HepG2 (cell line): Measurements from ENCODE around the gene NES. TPM values are rescaled to one million over a fixed set of nuclear protein-coding genes. Genes with fewer than 3 reads are reported as not detected.
A peak's percentile ranks its signal among the peaks of the same experiment; 100 is the strongest.

Source experiments
- ARNT ChIP-seq: fragments of 450-650 bp; IDR thresholded peaks from 2 replicates; pipeline ENCODE4 v1.6.1; 2017
- FIP1L1 ChIP-seq: fragments of 200-400 bp; formaldehyde crosslinking; IDR thresholded peaks from 2 replicates; pipeline ENCODE4 v1.6.1; 2018; ENCODE audit warnings: low read depth, mild to moderate bottlenecking, low read length, moderate library complexity, borderline replicate concordance; ENCODE audit not compliant: insufficient read depth
- GABPA ChIP-seq, 2 experiments: IDR thresholded peaks; 2 replicates each; pipeline ENCODE4 v1.6.1; 2011 to 2016; ENCODE audit warnings: low read depth in 2 of 2, low read length in 1 of 2, missing biosample characterization in 1 of 2, missing genetic modification characterization in 1 of 2
- MED8 ChIP-seq: sonication (generic); formaldehyde crosslinking; IDR thresholded peaks from 2 replicates; pipeline ENCODE4 v1.8.1; 2023; ENCODE audit warnings: mild to moderate bottlenecking, missing genetic modification reagents; ENCODE audit not compliant: insufficient replicate concordance
- MYC ChIP-seq: sonication (generic); formaldehyde crosslinking; IDR thresholded peaks from 2 replicates; pipeline ENCODE4 v1.9.0; 2021; ENCODE audit warnings: missing genetic modification reagents, borderline replicate concordance
- NR2F1 ChIP-seq, 2 experiments: fragments of 450-650 bp in 1 of 2; formaldehyde crosslinking in 1 of 2; IDR thresholded peaks; 2 replicates each; pipeline versions ENCODE4 v1.5.0 to v1.6.1; 2016 to 2020; ENCODE audit warnings: mild to moderate bottlenecking in 1 of 2, missing compliant biosample characterization in 1 of 2, missing genetic modification reagents in 1 of 2, moderate library complexity in 1 of 2
- PAX8 ChIP-seq: sonication (generic); formaldehyde crosslinking; IDR thresholded peaks from 2 replicates; pipeline ENCODE4 v1.8.0; 2022; ENCODE audit warnings: mild to moderate bottlenecking, missing genetic modification reagents, borderline replicate concordance
- PCBP1 ChIP-seq: fragments of 200-400 bp; formaldehyde crosslinking; IDR thresholded peaks from 2 replicates; pipeline ENCODE4 v1.6.1; 2017; ENCODE audit warnings: mild to moderate bottlenecking, low read depth, low read length, borderline replicate concordance
- RFXANK ChIP-seq: IDR thresholded peaks from 2 replicates; pipeline ENCODE4 v1.6.1; 2016
- SPEN ChIP-seq: sonication (generic); formaldehyde crosslinking; IDR thresholded peaks from 2 replicates; pipeline ENCODE4 v1.5.1; 2020; ENCODE audit warnings: low read depth, mild to moderate bottlenecking, missing genetic modification reagents
- SSRP1 ChIP-seq: IDR thresholded peaks from 2 replicates; pipeline ENCODE4 v1.6.1; 2016; ENCODE audit warnings: control low read depth
- TBP ChIP-seq: sonication (generic); formaldehyde crosslinking; IDR thresholded peaks from 2 replicates; pipeline ENCODE4 v1.5.0; 2020; ENCODE audit warnings: missing genetic modification reagents
- TBX3 ChIP-seq: fragments of 450-650 bp; IDR thresholded peaks from 2 replicates; pipeline ENCODE4 v1.6.1; 2017; ENCODE audit warnings: antibody characterized with exemption, mild to moderate bottlenecking, inconsistent platforms, borderline replicate concordance
- ZNF431 ChIP-seq: sonication (generic); formaldehyde crosslinking; IDR thresholded peaks from 2 replicates; pipeline ENCODE4 v1.9.0; 2022; ENCODE audit warnings: missing genetic modification reagents, low read depth, mild to moderate bottlenecking, borderline replicate concordance
- ZNF510 ChIP-seq: sonication (generic); formaldehyde crosslinking; IDR thresholded peaks from 2 replicates; pipeline ENCODE4 v1.4.0; 2020; ENCODE audit warnings: low read depth, mild to moderate bottlenecking, missing genetic modification reagents
- ZNF782 ChIP-seq: sonication (generic); formaldehyde crosslinking; IDR thresholded peaks from 2 replicates; pipeline ENCODE4 v1.4.0; 2020; ENCODE audit warnings: missing genetic modification reagents, mild to moderate bottlenecking, borderline replicate concordance
- polyA plus RNA-seq, 8 experiments: library from polyadenylated mRNA; depleted of rRNA in 3 of 8; stranded (reverse) in 7 of 8; unstranded in 1 of 8; fragments of >200 nt; fragmentation: Illumina TruSeq in 4 of 8; extraction: Trizol in 4 of 8; gene quantifications; 2 replicates each; pipeline versions ENCODE4 v1.2.1 to v1.2.3, GENCODE V29; 2011 to 2016; ENCODE audit warnings: low read depth in 4 of 8, missing spikeins in 1 of 8, mixed read lengths in 1 of 8; ENCODE audit not compliant: insufficient read depth in 1 of 8
- total RNA-seq, 5 experiments: library from RNA; depleted of rRNA; stranded (reverse); fragments of >200 nt; fragmentation: Illumina TruSeq; extraction: Trizol; gene quantifications; 2 replicates each; pipeline ENCODE4 v1.2.3, GENCODE V29; 2016; ENCODE audit warnings: low read depth in 1 of 5
- TF ChIP-seq, protein P1 (sequence below), 2 experiments: sonication (generic) in 1 of 2; formaldehyde crosslinking in 1 of 2; IDR thresholded peaks; 2 replicates each; pipeline versions ENCODE4 v1.6.1 to v1.9.0; 2014 to 2022; ENCODE audit warnings: antibody characterized with exemption in 1 of 2, borderline replicate concordance in 1 of 2, inconsistent platforms in 1 of 2, low read depth in 1 of 2, missing genetic modification reagents in 1 of 2
- TF ChIP-seq, protein P2 (sequence below): sonication (generic); formaldehyde crosslinking; IDR thresholded peaks from 2 replicates; pipeline ENCODE4 v1.4.0; 2020; ENCODE audit warnings: missing genetic modification reagents
- TF ChIP-seq, protein P3 (sequence below): sonication (generic); formaldehyde crosslinking; IDR thresholded peaks from 2 replicates; pipeline ENCODE4 v1.4.0; 2020; ENCODE audit warnings: missing genetic modification reagents

The NES gene
- total and polyA plus RNA-seq, 2 of the 13 experiments (the other 11 are each of a cell fraction or from before 2014, with no cell fraction given) = 1.7 to 16.6 TPM

DNA sequence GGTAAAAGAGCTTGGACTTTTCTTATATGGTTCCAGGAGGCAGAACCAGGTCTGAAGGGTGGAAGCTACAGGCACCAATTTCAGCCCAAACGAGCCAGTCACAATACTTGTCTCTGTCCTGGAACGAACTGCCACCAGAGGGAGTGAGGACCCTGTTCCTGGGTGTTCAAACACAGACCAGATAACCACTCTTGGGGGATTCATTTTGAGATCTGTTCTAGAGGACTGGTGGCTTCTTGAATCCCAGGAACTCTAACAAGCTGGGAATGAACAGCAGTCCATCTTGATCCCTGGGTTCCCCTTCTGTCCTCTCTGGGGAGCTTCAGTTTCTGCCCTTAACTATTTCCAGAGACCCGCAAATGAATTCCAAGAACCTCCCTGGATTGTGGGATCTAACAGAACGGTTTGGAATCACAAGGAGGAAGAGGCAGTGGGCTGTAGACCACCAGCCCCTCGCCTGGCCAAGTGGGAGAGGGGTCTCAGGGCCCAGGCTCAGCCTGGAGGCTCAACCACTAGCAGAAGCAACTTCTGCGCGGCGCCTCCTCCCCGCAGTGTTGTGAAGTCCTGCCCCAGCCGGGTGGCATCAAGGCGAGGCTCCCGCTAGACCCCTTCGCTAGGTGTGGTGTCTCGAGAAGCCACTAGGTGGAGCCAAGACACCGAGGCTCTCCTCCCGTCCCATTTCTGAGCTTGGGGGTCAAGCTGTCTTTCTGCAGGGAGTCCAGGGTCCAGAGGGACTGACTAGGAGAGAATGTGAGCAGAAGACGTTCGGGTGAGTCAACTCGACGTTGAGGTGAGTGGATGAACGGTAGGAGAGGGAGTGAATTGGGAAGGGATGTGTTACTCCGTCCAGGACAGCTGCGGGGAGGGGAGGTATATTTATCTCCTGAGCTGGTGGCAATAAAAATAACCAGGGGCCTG lies 12.1 kb upstream of the NES start (continued):
- TF ChIP-seq ZNF782 = 0 out of 2 replicates have a peak, but pooled peaks have one; percentile 38
- TF ChIP-seq MED8 (CRISPR knock-in tag) = no peak
- TF ChIP-seq ZNF431 (CRISPR knock-in tag) = no peak
- no peak for TF ChIP-seq GABPA (IDR thresholded peaks at IDR 0.05; ENCODE audit: low read depth, low read length)
- TF ChIP-seq GABPA (CRISPR knock-in tag; IDR thresholded peaks at IDR 0.05; ENCODE audit: low read depth) = peak; percentile 38
- TF ChIP-seq ZNF510 (CRISPR knock-in tag) = no peak
- TF ChIP-seq TBX3 = no peak
- no peak for TF ChIP-seq TBP (CRISPR knock-in tag)
- TF ChIP-seq ARNT = no peak
- TF ChIP-seq, protein P1, sequence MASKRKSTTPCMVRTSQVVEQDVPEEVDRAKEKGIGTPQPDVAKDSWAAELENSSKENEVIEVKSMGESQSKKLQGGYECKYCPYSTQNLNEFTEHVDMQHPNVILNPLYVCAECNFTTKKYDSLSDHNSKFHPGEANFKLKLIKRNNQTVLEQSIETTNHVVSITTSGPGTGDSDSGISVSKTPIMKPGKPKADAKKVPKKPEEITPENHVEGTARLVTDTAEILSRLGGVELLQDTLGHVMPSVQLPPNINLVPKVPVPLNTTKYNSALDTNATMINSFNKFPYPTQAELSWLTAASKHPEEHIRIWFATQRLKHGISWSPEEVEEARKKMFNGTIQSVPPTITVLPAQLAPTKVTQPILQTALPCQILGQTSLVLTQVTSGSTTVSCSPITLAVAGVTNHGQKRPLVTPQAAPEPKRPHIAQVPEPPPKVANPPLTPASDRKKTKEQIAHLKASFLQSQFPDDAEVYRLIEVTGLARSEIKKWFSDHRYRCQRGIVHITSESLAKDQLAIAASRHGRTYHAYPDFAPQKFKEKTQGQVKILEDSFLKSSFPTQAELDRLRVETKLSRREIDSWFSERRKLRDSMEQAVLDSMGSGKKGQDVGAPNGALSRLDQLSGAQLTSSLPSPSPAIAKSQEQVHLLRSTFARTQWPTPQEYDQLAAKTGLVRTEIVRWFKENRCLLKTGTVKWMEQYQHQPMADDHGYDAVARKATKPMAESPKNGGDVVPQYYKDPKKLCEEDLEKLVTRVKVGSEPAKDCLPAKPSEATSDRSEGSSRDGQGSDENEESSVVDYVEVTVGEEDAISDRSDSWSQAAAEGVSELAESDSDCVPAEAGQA (IDR thresholded peaks at IDR 0.05; ENCODE audit: low read depth) = no peak
- TF ChIP-seq, protein P1 (CRISPR knock-in tag; IDR thresholded peaks at IDR 0.05; ENCODE audit: borderline replicate concordance) = no peak
- no peak for TF ChIP-seq FIP1L1
- TF ChIP-seq PCBP1 = no peak
- no peak for TF ChIP-seq RFXANK (CRISPR knock-in tag)
- no peak for TF ChIP-seq SSRP1
- no peak for TF ChIP-seq PAX8 (CRISPR knock-in tag)
- TF ChIP-seq, protein P2, sequence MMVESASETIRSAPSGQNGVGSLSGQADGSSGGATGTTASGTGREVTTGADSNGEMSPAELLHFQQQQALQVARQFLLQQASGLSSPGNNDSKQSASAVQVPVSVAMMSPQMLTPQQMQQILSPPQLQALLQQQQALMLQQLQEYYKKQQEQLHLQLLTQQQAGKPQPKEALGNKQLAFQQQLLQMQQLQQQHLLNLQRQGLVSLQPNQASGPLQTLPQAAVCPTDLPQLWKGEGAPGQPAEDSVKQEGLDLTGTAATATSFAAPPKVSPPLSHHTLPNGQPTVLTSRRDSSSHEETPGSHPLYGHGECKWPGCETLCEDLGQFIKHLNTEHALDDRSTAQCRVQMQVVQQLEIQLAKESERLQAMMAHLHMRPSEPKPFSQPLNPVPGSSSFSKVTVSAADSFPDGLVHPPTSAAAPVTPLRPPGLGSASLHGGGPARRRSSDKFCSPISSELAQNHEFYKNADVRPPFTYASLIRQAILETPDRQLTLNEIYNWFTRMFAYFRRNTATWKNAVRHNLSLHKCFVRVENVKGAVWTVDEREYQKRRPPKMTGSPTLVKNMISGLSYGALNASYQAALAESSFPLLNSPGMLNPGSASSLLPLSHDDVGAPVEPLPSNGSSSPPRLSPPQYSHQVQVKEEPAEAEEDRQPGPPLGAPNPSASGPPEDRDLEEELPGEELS (CRISPR knock-in tag) = no peak
- no peak for TF ChIP-seq SPEN (CRISPR knock-in tag)
- TF ChIP-seq, protein P3, sequence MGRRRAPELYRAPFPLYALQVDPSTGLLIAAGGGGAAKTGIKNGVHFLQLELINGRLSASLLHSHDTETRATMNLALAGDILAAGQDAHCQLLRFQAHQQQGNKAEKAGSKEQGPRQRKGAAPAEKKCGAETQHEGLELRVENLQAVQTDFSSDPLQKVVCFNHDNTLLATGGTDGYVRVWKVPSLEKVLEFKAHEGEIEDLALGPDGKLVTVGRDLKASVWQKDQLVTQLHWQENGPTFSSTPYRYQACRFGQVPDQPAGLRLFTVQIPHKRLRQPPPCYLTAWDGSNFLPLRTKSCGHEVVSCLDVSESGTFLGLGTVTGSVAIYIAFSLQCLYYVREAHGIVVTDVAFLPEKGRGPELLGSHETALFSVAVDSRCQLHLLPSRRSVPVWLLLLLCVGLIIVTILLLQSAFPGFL (CRISPR knock-in tag) = no peak
- TF ChIP-seq NR2F1 (CRISPR knock-in tag; IDR thresholded peaks at IDR 0.05) = no peak
- 0 out of 2 replicates have a peak, but pooled peaks have one; percentile 24 for TF ChIP-seq MYC (CRISPR knock-in tag)
